ENCODE data around the gene DNASE1L1. TPM values are rescaled to one million over a fixed set of nuclear protein-coding genes. Genes with fewer than 3 reads are reported as not detected.

DNASE1L1 gene
- total RNA-seq, 4 donors from 2014 or later, result 21.7 to 41.4 (median 32.1) TPM

DNA sequence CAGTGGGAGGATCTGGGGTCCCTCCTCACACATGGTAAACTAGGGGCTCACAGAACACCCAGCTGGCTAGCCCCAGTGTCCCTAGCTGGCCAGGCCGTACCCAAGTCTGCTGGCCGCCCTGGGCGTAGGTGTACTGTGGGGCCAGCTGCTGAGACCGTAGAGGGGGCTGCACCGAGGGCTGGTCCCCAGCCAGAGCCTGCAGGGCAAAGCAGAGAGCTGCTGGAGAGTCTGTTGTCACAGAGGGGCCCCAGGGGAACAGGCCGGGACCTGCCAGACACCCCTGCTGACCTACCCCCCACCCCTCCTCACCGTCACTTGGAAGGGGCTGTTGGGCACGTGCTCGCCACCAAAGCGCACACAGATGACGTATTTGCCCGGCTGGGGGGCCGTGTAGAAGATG, 54.5 kb downstream of the DNASE1L1 start:
- Histone ChIP-seq H3K4me3 (no peak overlapping the region), H3K36me3 (peaks cover 29 to 100% (median 46%) of the 10 kb centered on the region in 3 donors), H3K27me3 (no peaks in the 10 kb centered on the region), H3K9me3 (no peaks in the 10 kb centered on the region), H3K4me1 (peaks cover 0 to 33% (median 0%) of the 10 kb centered on the region in 3 donors), H3K27ac (peak overlapping the region in 2 of 4 donors; percentile 32 to 33)
- TF ChIP-seq POLR2A (IDR thresholded peaks at IDR 0.05), result no peak
- no peak for TF ChIP-seq CTCF (IDR thresholded peaks at IDR 0.05)
- WGBS, 2 donors, result 81% methylated on average over 8 of the region's 13 CpGs; no CpG with 5 or more reads in 1 of the 2 donors
- intact Hi-C loops (cut with DNase I), result no loop called here
- DNase-seq, result no peak

DNA sequence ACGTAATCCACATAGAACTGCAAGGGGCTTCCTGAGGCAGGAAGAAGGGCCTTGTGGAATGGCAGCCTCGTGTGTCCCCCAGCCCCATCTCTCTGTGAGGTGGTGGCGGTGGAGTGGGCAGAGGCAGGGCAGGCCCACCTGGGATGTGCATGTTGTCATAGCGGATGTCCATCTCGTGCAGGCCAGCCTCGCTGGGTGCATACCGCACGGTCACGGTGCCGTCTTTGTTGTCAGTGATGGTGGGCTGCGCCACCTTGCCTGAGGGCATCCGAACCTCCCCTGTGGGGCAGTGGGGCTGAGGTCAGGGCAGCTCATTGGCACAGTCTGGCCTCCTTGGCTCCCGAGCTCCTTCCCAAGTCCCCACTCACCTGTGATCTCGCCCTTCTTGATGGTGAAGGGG, 55.0 kb downstream of the DNASE1L1 start:
- intact Hi-C loops (cut with DNase I), result no loop called here
- H3K4me1 ChIP-seq, result peaks cover 0 to 30% (median 0%) of the 10 kb centered on the region in 3 donors
- H3K27me3 ChIP-seq, result no peaks in the 10 kb centered on the region
- peak overlapping the region in 2 of 4 donors; percentile 32 to 33 for H3K27ac ChIP-seq
- DNase-seq, result no peak
- TF ChIP-seq POLR2A (IDR thresholded peaks at IDR 0.05) (no peak), CTCF (IDR thresholded peaks at IDR 0.05) (no peak)
- H3K36me3 ChIP-seq, result peaks cover 24 to 100% (median 43%) of the 10 kb centered on the region in 3 donors
- H3K9me3 ChIP-seq, result no peaks in the 10 kb centered on the region
- no CpG with 5 or more reads among the region's 14 CpGs for WGBS, 2 donors
- H3K4me3 ChIP-seq, result no peak overlapping the region

GRCh38 chrX:154353172-154353843, 55.7 kb downstream of the DNASE1L1 start:
- DNase-seq, result no peak
- peak overlapping the region in 2 of 4 donors; percentile 5 to 33 for H3K27ac ChIP-seq
- H3K9me3 ChIP-seq, result no peaks in the 10 kb centered on the region
- H3K27me3 ChIP-seq, result no peaks in the 10 kb centered on the region
- H3K4me3 ChIP-seq, result no peak overlapping the region
- H3K36me3 ChIP-seq, result peaks cover 18 to 100% (median 43%) of the 10 kb centered on the region in 3 donors
- 65% methylated on average over 4 of the region's 24 CpGs; no CpG with 5 or more reads in 1 of the 2 donors for WGBS, 2 donors
- H3K4me1 ChIP-seq, result peaks cover 0 to 23% (median 0%) of the 10 kb centered on the region in 3 donors
- TF ChIP-seq POLR2A (IDR thresholded peaks at IDR 0.05) (no peak), CTCF (IDR thresholded peaks at IDR 0.05) (no peak)
- intact Hi-C loops (cut with DNase I), result no loop called here

DNA sequence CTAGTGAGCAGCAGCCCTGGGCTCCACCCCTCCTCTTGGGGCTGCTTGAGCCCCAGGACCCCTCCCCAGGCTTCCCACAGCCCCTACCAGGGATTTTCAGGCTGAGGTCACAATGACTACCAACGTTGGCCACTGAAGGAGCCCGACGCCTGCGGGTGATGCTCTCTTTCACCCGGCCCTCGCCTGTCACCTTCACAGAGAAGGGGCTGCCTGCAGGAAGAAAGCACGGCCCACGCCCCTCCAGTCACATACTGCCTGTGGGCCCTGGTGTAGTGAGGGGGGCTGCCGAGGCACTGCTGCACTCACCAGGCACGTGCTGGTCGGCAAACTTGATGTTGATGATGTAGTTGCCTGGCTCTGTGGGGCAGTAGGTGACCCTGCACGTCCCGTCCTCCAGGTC, 56.6 kb downstream of the DNASE1L1 start:
- TF ChIP-seq POLR2A (IDR thresholded peaks at IDR 0.05) (no peak), CTCF (IDR thresholded peaks at IDR 0.05) (no peak)
- intact Hi-C loops (cut with DNase I), result no loop called here
- no peak for DNase-seq
- Histone ChIP-seq H3K27ac (peak overlapping the region in 2 of 4 donors; percentile 52 to 66), H3K36me3 (peaks cover 12 to 95% (median 36%) of the 10 kb centered on the region in 3 donors), H3K27me3 (no peaks in the 10 kb centered on the region), H3K9me3 (no peaks in the 10 kb centered on the region), H3K4me3 (no peak overlapping the region), H3K4me1 (peaks cover 0 to 19% (median 1%) of the 10 kb centered on the region in 3 donors)
- WGBS, 2 donors, result no CpG with 5 or more reads among the region's 13 CpGs

- 100% methylated on average over 1 of the region's 14 CpGs; no CpG with 5 or more reads in 1 of the 2 donors for WGBS, 2 donors
- Histone ChIP-seq H3K4me3 (no peak overlapping the region), H3K36me3 (peaks cover 12 to 90% (median 31%) of the 10 kb centered on the region in 3 donors), H3K27ac (peak overlapping the region in 2 of 4 donors; percentile 52 to 66), H3K27me3 (no peaks in the 10 kb centered on the region), H3K9me3 (no peaks in the 10 kb centered on the region), H3K4me1 (peaks cover 0 to 24% (median 3%) of the 10 kb centered on the region in 3 donors)
- intact Hi-C loops (cut with DNase I), result no loop called here
- TF ChIP-seq POLR2A (IDR thresholded peaks at IDR 0.05) (no peak), CTCF (IDR thresholded peaks at IDR 0.05) (no peak)
- no peak for DNase-seq
These were observed 57.0 kb downstream of the DNASE1L1 start for GRCh38 chrX:154352012-154352401.

All from esophagus squamous epithelium (tissue), 5 donors.